ENCODE measurements around the gene GALNT9.
"Not testable (repeated sequence)": the region's sequence is repeated elsewhere in the genome, so short reads cannot be mapped to it uniquely, and the experiment has no call there.

Gene GALNT9

DNA sequence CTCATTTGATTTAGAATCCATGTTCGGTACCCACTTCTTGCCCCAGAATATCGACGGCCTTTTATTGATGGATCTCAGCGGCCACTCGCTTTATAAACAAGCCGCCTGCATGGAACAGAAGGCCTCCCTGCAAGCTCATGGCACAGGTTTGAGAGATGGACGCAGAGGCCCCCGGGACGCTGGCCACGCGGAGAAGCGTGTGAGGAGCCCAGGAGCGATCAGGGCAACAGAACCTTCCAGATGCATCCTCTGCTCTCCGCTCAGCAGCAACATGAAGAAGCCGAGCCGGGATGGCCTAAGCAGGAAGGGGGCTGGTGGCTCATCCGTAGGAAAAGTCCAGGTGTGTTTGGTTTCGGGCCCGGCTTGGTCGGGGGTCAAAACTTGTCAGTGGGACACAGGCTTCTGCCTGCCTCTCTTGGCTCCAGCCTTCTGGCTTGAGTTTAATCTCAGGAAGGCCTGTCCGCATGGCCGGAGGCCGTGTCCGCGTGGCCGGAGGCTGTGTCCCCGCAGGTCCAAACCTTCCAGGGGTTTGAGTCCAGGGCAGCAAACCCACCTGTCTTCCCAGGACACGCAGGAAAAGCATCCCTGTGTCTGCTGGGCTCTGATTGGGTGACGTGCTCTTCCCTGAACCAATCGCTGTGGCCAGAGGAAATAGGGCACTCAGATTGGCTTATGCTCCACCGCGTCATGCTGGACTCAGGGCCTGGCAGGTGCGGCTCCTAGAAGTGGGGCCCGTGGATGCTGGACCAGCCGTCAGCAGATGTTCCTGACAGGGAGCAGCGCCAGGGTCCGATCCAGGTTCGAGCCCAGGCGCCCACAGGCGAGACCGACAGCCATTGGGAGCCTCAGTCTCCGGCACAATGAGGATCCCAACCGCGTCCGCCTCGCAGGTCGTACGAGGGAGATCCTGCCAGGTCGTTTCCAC lies 65.0 kb downstream of the GALNT9 start:
- DNase-seq (ENCODE audit: low read depth in 2 of 2): no peak

DNA sequence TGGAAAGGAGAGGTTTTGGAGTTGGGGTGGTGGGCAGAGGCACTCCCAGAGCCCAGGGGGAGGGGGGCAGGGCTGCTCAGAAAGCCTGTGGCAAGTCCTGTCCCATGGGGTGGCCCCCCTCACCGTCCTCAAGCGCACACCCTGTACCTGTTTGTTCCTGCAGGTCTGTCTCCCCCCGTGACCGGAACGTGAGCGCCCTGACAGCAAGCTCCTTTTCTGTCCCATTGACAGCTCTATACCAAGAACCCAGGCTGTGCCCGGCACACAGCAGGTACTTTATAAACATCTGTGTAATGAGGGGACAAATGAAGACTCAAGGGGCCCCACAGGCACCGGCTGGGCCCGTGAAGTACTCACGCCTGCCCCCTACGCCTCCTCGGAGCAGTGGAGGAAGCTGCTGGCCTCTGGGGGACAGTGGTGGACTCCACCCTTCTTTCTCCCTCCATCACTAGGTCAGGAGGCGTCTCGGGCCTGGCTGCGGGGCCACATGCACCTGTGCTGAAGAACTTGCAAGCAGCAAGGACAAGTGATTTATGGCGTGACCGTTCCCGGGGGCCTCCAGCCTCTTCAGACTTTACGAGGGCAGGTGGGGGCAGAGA lies 65.8 kb downstream of the GALNT9 start:
- no peak for DNase-seq (ENCODE audit: low read depth in 2 of 2)

DNA sequence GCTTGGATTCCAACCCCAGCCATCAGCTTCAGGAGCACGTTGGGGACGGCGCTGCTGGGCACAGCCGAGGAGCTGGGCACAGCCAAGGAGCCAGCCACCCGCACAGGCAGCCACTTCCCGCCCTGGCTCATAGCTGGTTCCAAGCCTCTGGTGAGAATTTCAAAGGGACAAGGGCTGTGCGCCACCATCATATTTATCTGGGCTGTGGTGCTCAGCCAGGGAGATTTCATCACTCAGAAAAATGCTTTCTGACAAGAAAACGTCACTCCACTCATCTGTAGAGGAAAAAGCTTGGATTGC lies 66.4 kb downstream of the GALNT9 start:
- no peak for DNase-seq (ENCODE audit: low read depth in 2 of 2)

DNA sequence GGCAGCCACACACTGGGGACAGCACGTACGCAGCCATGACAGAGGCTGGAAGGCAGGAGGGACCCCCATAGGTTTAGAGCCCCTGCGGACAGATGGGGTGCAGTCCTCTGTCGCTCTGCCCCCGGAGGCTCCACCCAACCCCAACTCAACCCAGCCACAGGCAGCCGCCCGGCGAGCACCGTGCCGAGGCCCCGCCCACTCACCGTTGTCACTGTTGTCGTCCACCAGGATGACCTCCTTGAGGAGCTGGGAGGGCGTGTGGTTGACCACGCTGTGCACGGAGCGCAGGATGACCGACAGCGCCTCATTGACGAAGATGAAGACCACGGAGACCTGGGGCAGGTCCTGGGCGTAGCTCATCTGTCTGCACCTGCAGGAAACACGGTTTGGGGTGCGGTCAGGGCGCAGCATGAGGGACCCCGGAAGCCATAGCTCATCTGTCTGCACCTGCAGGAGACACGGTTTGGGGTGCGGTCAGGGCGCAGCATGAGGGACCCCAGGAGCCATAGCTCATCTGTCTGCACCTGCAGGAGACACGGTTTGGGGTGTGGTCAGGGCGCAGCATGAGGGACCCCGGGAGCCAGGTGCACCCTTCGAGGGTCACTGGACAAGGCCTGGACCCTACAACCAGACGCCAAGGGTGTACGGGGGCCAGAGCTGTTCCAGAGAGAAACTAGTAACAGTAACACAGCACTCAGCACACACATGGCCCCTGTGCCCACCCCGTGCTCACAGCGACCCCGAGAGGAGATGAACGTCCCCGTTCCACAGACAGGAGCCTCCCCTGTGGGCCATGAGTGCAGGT lies 66.9 kb downstream of the GALNT9 start:
- DNase-seq (ENCODE audit: low read depth in 2 of 2): no peak

DNA sequence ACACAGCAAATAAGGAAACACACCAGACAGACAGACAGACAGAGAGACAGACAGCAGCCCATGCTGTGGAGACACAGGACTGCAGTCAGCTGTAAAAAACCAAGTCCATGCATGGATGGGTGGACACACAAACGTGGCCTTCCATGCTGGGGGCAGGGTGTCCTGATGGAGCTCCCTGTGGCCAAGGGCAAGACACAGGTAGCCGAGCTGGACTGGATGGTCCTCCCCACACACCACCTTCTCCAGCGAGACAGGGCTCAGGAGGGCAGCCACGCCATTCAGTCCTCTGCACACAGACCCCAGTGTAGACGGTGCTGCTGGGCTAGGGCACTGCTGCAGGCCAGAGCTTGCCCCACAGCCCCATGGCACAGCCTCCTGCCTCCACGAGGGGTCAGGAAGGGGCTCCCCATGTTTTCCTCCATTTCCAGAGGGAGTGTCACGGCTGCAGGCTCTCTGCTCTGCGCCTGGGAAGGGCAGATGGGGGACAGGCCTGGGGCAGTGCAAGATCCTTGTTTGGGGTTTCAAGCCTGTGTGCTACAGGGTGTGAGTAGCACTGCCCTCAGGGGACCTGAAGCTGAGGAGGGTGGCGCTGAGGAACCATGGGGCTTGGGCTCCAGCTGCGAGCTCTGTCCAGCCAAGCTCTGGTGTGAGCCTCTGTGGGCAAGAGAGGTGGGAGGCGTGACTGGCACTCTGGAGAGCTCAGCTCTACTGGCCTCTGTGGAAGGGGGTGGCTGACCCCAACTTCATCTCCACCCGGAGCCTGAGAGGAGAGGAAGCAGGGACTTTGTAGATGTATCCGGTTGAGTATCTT lies 67.9 kb downstream of the GALNT9 start:
- DNase-seq (ENCODE audit: low read depth in 2 of 2): no peak

DNA sequence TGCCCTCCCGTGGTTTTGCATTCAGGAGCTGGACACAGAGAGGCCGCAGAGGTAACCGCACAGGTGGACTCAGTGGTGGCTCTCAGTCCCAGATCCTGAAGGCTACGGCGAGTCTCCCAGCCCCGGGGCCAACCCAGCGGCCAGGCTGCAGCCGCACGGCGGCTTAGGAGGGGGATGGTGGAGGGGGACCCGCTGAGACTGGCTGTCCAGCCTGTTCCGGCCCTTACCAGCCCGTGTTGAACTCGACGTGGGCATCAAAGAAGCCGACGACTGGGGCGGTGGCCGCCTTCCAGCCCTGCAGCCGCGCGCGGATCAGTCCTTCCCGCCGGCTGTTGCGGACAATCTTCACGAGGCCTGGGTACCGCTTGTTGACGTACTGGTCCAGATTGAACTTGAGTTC lies 68.7 kb downstream of the GALNT9 start:
- no peak for DNase-seq (ENCODE audit: low read depth in 2 of 2)

DNA sequence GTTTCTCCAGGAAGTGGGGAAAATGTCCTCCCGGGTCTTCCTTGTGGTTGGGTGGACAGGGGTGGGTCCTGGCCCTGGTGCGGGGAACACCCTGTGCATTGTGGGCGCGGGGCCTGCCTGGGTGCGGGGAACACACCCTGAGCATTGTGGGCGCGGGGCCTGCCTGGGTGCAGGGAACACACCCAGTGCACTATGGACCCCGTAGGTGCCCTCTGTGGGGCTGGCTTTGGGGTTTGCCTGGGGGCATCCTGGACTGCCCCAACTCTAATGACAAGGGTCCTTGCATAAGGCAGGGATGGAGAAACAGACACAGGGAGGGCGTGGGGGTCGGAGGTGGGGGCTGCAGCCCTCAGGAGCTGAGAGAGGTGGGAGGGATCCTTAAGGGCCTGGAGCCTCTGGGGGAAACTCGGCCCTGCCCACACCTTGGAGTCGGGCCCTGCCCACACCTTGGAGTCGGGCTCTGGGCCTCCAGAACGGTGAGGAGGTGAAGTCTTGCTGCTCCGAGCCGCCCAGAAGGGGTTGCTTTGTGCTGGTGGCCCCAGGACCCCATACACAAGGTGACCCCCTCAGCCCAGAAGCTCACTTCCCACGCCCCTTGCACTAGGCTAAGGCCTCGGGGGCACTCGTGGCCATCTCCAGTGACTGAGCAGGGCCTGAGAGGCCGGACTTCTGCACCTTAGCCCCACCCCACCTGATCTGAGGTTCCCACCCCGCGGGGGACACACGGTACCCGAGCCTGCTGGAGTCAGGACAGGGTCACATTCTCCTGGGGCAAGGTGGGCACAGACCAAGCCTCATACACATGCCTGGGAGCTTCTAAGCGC lies 69.3 kb downstream of the GALNT9 start:
- DNase-seq (ENCODE audit: low read depth in 2 of 2): no peak

DNA sequence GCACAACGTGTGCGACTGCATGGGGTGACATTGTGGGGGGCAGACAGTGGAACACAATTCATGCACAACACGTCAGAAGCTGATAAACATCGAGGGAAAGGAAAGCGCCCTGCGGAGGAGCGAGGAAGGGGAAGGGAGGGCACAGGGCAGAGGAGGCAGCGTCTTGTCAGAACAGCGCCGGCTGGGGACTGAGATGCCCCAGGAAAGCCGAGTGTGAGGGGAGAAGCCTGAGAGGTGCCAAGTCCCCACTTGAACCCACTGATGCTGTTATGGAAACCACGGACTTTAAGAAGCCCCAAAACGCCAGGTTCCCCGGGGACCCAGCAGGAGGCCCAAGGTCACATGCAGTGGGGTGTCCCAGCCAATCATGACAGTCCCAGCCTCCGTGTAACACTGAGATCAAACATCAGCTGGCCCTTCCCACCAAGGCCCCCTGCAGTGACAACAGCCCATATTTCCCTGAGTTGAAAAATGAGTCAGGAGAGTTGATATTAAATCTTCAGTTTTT lies 70.0 kb downstream of the GALNT9 start:
- DNase-seq (ENCODE audit: low read depth in 2 of 2): no peak

DNA sequence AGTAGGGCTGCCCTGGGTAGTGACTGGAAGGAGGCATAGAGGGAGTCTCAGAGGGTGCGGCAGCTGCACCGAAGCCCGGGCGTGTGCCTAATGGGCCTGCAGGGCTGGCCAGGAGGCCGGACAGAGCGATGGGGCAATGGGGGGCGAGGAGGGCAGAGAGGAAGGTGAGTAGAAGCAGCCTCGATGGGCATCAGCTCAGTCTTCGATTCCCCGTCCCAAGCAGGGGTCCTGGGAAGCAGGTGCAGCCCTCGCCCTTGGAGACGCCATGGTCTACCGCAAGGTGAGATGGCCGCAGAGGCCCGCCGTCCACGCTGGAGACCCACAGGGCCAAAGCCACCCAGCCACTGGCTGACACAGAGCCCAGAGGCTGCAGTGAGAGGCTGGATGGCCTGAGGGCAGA lies 70.8 kb downstream of the GALNT9 start:
- DNase-seq (ENCODE audit: low read depth in 2 of 2): no peak

DNA sequence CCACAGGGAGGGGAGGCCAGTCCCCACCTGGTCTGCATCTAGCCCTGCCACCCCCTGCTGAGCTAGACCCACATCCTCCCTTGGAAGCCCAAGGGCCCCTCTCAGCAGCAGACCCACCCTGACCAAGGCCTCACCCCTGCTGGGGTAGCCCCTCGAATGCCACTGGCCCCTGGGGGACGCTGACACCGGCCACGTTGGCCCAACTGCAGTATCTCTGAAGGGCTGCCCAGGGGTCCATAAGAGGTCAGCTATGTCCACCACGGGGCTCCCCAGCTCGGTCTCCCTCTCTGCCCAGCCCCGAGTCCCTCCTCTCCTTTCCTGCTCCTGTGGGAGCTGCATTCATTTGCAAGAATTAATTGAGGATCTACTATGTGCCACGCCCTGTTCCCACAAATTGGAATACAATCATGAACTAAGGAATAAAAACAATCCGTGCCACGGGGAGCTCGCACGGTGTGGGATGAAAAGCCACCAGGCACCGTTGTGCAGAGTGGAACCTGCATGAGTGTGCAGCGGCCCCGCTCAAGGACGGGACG lies 71.4 kb downstream of the GALNT9 start:
- no peak for DNase-seq (ENCODE audit: low read depth in 2 of 2)

DNA sequence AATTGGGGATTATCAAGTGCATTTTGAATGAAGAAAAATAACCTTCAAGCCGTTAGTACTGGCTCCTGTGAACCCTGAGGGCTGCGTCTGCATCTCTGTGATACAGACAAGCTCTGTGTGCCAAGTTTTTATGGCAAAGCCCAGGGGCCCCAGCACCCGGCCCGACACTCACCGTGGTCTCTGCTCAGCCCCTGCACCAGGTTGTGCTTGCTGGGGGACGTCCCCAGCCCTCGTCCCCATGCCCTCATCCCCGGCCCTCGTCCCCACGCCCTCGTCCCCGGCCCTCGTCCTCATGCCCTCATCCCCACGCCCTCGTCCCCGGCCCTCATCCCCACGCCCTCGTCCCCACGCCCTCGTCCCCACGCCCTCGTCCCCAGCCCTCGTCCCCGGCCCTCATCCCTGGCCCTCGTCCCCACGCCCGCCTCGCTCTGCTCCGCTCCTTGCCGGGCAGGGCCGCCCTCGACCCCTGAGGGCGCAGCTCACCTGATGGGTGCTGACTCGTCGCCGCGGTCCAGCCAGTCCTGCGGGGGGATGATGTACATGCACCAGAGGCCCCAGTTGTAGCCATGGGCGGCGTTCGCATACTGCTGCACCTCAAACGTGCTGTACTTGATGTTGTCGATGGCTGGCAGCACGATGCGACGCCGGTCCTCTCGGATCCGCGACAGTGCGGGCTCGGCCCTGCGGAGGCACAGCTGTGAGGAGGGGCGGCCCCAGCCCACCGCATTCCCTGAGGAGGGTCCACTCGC lies 72.0 kb downstream of the GALNT9 start:
- no peak for DNase-seq (ENCODE audit: low read depth in 2 of 2)

DNA sequence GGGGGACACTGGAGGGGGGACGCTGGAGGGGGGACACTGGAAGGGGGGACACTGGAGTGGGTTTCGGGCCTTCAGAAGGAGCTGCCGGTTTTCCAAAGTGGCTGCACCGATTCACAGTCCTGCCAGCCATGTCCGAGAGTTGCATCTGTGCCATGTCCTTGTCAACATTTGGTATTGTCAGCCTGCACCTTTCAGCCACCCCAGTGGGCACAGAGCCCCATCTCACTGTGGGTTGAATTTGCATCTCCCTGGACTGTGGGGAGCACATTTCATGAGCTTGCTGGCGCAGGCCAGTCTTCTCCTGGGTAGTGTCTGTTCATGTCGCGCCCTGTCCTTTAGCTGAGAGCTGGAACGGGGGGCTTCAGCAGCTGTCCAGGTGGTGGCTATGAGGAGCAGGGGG lies 72.7 kb downstream of the GALNT9 start:
- DNase-seq (ENCODE audit: low read depth in 2 of 2): no peak

DNA sequence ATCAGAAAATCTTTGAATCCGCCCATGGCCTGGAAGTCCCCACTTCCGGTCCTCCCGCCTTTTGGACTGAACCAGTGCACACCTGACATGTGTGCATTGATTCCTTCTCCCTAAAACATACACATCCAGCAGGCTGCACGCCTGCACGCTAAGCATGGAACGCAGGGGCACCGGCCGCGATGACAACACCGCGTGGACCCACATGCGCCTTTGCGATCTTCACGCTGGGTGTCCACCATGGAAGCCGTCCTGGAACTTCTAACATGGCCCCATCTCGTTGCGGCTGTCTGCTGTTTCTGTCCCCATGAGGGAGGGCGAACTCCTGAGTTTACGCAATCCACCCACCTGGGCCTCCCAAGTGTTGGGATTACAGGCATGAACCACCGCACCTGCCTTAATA lies 73.7 kb downstream of the GALNT9 start:
- no peak for DNase-seq (ENCODE audit: low read depth in 2 of 2)

DNA sequence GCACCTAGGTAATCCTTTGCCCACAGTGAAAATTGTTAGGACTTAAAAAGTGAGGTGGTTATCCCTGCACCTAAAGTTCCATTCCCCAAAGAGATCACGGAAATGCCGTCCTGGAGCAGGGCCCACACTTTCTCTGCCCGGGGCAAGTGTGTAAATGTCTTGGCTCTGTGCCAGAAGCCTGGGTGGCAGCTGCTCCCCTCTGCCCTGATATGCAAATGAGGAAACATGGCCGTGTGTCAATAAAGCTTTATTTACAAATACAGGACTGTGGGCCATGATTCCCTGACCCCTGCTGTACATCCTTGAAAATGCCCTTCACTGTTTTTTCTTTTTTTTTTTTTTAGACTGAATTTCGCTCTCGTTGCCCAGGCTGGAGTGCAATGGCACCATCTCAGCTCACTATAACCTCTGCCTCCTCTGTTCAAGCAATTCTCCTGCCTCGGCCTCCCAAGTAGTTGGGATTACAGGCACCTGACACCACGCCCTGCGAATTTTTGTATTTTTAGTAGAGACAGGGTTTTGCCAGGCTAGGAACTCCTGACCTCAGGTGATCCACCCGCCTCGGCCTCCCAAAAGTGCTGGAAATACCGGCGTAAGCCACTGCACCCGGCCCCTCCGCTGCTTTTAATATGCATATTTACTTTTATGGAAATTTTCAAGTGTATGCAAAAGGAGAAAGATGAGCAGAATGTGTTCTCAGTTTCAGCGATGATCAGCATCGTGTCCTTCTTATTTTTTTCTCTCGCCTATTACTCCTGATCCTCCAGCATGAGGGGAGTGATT lies 75.5 kb downstream of the GALNT9 start:
- DNase-seq (ENCODE audit: low read depth in 2 of 2): no peak

DNA sequence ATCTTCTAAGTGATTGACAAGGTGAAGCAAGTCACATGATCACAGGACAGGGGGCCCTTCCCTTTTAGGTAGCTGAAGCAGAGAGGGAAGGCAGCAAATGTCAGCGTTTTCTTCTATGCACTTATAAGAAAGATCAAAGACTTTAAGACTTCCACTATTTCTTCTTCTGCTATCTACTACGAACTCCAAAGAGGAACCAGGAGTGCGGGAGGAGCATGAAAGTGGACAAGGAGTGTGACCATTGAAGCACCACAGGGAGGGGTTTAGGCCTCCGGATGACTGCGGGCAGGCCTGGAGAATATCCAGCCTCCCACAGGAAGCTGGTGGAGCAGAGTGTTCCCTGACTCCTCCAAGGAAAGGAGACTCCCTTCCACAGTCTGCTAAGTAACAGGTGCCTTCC lies 76.4 kb downstream of the GALNT9 start:
- not testable (repeated sequence) for DNase-seq (ENCODE audit: low read depth in 2 of 2)

DNA sequence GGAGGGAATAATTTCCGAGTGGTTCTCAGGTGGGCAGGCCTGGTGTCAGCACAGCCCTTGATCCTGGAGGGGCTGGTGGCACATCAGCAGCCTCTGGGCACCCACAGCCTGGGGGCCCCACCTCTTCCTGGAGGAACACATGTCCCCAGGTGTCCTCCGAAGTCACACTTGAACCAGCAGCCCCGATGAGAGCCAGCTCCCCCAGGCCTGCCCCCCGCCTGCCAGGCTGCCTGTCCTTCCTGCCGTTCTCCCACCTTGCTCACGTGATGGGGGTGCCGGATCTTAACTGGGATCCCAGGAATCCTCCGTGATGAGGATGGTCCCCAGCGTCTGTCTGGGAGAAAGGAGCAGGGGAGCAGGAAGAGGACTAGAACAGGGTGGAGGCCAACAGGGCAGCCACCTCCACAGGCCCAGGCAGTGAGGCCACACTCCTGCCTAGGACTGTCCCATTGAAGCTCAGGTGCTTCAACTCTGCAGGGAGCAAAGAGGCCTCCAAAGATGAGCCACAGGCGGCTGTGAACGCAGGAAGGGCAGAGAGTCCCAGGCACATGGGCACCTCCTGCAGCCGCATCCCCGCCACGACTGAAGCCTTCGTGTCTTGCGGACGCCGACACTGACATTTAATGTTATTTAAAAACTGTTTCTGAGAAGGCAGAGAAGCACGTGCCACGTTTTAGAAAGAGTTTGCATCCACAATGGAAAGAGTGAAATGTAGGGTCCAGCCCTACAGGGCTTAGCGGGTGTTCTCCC lies 77.5 kb downstream of the GALNT9 start:
- no peak for DNase-seq (ENCODE audit: low read depth in 2 of 2)

DNA sequence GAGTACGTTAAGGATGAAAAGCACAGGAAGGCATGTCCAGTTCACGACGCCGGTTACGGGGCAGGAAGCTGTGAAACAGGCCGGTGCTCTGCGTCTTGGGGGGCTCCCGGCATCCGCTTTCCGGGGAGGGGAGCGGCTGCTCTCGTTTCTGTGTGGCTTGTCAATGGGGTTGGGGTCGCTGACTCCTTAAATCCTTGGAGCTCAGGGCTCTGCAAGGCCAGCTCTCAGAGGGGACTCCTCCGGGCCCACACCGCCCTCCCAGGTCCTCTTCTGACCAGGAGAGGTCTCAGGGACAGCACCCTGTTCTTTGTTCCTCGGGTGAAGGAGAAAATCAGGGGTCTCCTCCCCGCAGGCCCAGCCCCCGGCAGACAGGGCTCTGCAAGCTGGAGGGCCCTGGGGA lies 78.1 kb downstream of the GALNT9 start:
- DNase-seq (ENCODE audit: low read depth in 2 of 2): no peak

DNA sequence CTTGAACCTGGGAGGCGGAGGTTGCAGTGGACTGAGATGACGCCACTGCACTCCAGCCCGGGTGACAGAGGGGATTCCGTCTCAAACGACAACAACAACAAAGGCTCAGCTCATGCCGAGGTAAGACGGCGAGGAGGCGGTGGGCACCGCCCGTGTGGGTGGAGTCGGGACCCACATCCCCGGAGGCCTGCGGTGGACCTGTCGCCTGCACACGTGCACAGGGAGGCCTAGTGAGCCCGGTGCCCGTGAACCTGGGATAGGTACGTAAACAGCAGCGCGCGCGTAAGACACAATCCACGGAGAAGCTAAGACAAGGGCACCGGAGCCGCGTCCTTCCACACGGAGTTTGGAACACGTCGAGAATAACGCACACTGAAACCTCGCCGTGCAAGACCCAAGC lies 78.7 kb downstream of the GALNT9 start:
- DNase-seq (ENCODE audit: low read depth in 2 of 2): no peak

All from stimulated activated CD8-positive, alpha-beta memory T cell treated with anti-CD3 and anti-CD28 coated beads, Interleukin-7, amount 100 ng/mL, for 4 hours (primary cell).